ENCODE results near the gene HEBP1.

Gene HEBP1

DNA sequence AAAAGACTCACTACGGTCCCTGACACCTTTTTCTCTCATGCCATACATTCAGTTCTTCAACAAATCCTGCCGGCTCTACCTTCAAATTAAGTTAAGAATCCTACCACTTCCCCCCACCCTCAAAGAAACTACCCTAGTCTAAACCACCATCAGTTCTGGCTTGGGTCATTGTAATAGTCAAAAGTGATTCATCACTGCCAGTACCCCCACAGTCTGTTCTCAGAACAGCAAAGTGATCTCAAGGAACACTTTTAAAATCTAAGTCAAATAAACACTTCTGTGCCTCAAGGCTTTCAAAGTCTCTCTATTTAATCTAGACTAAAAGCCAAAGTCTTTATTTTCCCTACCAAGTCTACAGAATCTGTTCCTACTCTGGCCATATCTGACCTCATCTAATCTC is 32.1 kb upstream of the HEBP1 start:
- no peaks in the 10 kb centered on the region for H3K9me2 ChIP-seq (replicated peaks; ENCODE audit: control insufficient read depth, low read length)
- no peaks in the 10 kb centered on the region for H3K79me2 ChIP-seq (ENCODE audit: control insufficient read depth, low read length)
- no peaks in the 10 kb centered on the region for H3K9me3 ChIP-seq (ENCODE audit: control insufficient read depth, insufficient read depth, low read length)
- H3K4me2 ChIP-seq (ENCODE audit: low read length): no peak overlapping the region
- no peak overlapping the region for H3K4me3 ChIP-seq (ENCODE audit: low read length)
- peaks cover 33% of the 10 kb centered on the region for H3K27me3 ChIP-seq (ENCODE audit: control insufficient read depth, low read length)
- H3F3A ChIP-seq (ENCODE audit: control insufficient read depth, insufficient read depth): no peaks in the 10 kb centered on the region
- no peaks in the 10 kb centered on the region for H4K20me1 ChIP-seq (ENCODE audit: control insufficient read depth, insufficient read depth, low read depth, low read length)
- no peaks in the 10 kb centered on the region for H3K36me3 ChIP-seq (ENCODE audit: control insufficient read depth, low read length)
- TF ChIP-seq EZH2phosphoT487 (IDR thresholded peaks at IDR 0.05; ENCODE audit: borderline replicate concordance, low read length): no peak
- TF ChIP-seq, protein P1, sequence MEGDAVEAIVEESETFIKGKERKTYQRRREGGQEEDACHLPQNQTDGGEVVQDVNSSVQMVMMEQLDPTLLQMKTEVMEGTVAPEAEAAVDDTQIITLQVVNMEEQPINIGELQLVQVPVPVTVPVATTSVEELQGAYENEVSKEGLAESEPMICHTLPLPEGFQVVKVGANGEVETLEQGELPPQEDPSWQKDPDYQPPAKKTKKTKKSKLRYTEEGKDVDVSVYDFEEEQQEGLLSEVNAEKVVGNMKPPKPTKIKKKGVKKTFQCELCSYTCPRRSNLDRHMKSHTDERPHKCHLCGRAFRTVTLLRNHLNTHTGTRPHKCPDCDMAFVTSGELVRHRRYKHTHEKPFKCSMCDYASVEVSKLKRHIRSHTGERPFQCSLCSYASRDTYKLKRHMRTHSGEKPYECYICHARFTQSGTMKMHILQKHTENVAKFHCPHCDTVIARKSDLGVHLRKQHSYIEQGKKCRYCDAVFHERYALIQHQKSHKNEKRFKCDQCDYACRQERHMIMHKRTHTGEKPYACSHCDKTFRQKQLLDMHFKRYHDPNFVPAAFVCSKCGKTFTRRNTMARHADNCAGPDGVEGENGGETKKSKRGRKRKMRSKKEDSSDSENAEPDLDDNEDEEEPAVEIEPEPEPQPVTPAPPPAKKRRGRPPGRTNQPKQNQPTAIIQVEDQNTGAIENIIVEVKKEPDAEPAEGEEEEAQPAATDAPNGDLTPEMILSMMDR (IDR thresholded peaks at IDR 0.05; ENCODE audit: low read depth, low read length, poor library complexity, severe bottlenecking): no peak
- no peak overlapping the region for H3K27ac ChIP-seq (ENCODE audit: low read depth, low read length)
- H3K4me1 ChIP-seq (ENCODE audit: control insufficient read depth, low read length): no peaks in the 10 kb centered on the region

DNA sequence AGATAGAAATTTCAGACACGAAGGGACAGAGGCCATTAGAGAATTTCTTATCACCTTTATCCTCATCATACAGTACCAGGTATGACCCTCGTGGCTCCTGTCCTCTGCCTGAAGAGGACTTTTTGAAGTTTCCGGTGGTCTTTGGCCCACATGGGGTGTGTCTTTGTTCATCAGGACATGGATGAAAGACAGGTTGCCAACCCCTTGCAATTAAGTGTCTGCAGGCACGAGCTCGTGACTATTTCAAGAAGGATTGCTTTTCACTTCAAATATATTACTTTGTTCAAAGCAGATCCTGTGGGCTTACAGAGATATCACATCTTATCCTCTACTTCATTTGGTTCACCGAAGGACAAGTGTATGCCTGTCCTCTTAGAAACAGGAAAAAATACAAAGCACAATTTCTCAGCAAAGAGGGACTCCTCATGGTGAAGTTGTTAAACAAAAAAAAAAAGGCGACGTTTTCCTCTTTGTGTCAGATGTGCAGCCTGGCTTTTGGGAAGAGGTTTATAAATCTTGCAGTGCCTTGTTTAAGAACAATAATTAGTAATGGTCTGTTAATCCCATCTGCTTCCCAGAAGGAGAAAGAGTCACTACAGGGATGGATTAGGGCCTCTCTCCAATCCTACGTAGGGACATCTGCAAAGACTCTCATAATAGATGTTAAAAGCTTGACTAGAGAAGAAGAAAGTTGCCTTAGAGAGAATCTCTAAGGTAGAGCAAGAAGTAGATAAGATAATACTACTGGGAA is 30.7 kb upstream of the HEBP1 start:
- Histone ChIP-seq H3K9me2 (replicated peaks; ENCODE audit: control insufficient read depth, low read length) (no peaks in the 10 kb centered on the region), H3K27ac (ENCODE audit: low read depth, low read length) (no peak overlapping the region), H4K20me1 (ENCODE audit: control insufficient read depth, insufficient read depth, low read depth, low read length) (no peaks in the 10 kb centered on the region), H3K9me3 (ENCODE audit: control insufficient read depth, insufficient read depth, low read length) (no peaks in the 10 kb centered on the region), H3K36me3 (ENCODE audit: control insufficient read depth, low read length) (no peaks in the 10 kb centered on the region), H3K79me2 (ENCODE audit: control insufficient read depth, low read length) (no peaks in the 10 kb centered on the region), H3K27me3 (ENCODE audit: control insufficient read depth, low read length) (peaks cover 41% of the 10 kb centered on the region), H3F3A (ENCODE audit: control insufficient read depth, insufficient read depth) (no peaks in the 10 kb centered on the region), H3K4me3 (ENCODE audit: low read length) (no peak overlapping the region), H3K4me1 (ENCODE audit: control insufficient read depth, low read length) (no peaks in the 10 kb centered on the region), H3K4me2 (ENCODE audit: low read length) (no peak overlapping the region)
- TF ChIP-seq, protein P1 (IDR thresholded peaks at IDR 0.05; ENCODE audit: low read depth, low read length, poor library complexity, severe bottlenecking): no peak
- TF ChIP-seq EZH2phosphoT487 (IDR thresholded peaks at IDR 0.05; ENCODE audit: borderline replicate concordance, low read length): no peak

DNA sequence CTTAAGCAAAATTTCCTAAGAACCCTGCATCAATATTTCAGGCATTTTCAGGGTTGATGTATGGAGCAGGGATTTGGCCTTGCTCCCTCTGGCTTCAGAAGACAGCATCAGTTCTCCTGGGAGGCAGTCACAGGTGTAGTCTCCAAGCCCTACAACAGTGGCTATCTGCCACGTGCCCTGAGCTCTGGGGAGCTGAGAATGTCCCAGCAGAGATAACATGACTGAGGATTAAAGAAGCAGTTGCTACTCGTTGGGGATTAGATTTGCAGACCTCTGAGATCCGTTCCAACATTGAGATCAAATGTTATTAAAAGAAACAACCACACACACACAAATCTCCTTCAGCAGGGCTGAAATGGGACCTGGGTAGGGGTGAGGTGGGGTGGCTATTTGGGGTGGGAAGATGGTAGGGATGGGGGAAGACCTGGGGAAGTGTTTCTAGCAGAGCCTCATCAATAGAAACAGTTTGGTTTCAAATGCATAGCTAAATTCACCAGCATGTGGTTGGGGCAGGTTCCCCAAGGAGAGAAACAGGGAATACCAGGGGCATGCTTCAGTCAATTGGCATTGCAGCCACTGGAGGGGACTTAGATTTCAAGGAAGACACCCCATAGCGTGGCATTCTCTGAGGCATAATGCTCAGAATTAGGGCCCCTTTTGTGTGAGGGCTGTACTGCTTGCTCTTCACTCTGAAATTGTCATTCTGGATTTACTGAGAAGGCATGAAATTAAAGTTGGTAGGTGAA is 28.9 kb upstream of the HEBP1 start:
- Histone ChIP-seq H3K27ac (ENCODE audit: low read depth, low read length) (no peak overlapping the region), H3K4me3 (ENCODE audit: low read length) (no peak overlapping the region), H3K36me3 (ENCODE audit: control insufficient read depth, low read length) (no peaks in the 10 kb centered on the region), H3K9me3 (ENCODE audit: control insufficient read depth, insufficient read depth, low read length) (no peaks in the 10 kb centered on the region), H3K4me1 (ENCODE audit: control insufficient read depth, low read length) (no peaks in the 10 kb centered on the region), H3K9me2 (replicated peaks; ENCODE audit: control insufficient read depth, low read length) (no peaks in the 10 kb centered on the region), H3K27me3 (ENCODE audit: control insufficient read depth, low read length) (peaks cover 44% of the 10 kb centered on the region), H3F3A (ENCODE audit: control insufficient read depth, insufficient read depth) (no peaks in the 10 kb centered on the region), H3K4me2 (ENCODE audit: low read length) (no peak overlapping the region), H4K20me1 (ENCODE audit: control insufficient read depth, insufficient read depth, low read depth, low read length) (no peaks in the 10 kb centered on the region), H3K79me2 (ENCODE audit: control insufficient read depth, low read length) (no peaks in the 10 kb centered on the region)
- no peak for TF ChIP-seq EZH2phosphoT487 (IDR thresholded peaks at IDR 0.05; ENCODE audit: borderline replicate concordance, low read length)
- TF ChIP-seq, protein P1 (IDR thresholded peaks at IDR 0.05; ENCODE audit: low read depth, low read length, poor library complexity, severe bottlenecking): no peak

All from DOHH2 (cell line).